GM23338 (cell line): ENCODE measurements around the gene TLX3. TPM values are rescaled to one million over a fixed set of nuclear protein-coding genes. Genes with fewer than 3 reads are reported as not detected.

Experiments used
- ATAC-seq: fragments of 200-7000 bp; cut with Tn5 transposase; 3 replicates; pipeline ENCODE4 v1.9.1; 2020
- DNase-seq: peaks from one replicate; pipeline ENCODE4 v3.0.0-alpha.2; 2015; ENCODE audit warnings: low spot score
- H2AFZ ChIP-seq: fragments of 200-600 bp; sonication (generic); 2 replicates; pipeline ENCODE4 v1.8.0; 2016; ENCODE audit warnings: antibody characterized with exemption, mild to moderate bottlenecking, moderate library complexity
- H3F3A ChIP-seq: fragments of 200-600 bp; sonication (generic); replicated peaks from 2 replicates; pipeline ENCODE4 v1.8.0; 2017; ENCODE audit warnings: antibody characterized with exemption, mixed run types, low read depth
- H3K27ac ChIP-seq: fragments of 200-600 bp; sonication (generic); 2 replicates; pipeline ENCODE4 v1.6.1; 2016; ENCODE audit warnings: low read depth
- H3K27me3 ChIP-seq: fragments of 200-600 bp; sonication (generic); 2 replicates; pipeline ENCODE4 v1.8.0; 2016; ENCODE audit warnings: mild to moderate bottlenecking, mixed run types, moderate library complexity; ENCODE audit not compliant: insufficient read depth
- H3K36me3 ChIP-seq: fragments of 200-600 bp; sonication (generic); 2 replicates; pipeline ENCODE4 v1.8.0; 2016; ENCODE audit warnings: mild to moderate bottlenecking; ENCODE audit not compliant: insufficient read depth
- H3K4me1 ChIP-seq: fragments of 200-600 bp; sonication (generic); 2 replicates; pipeline ENCODE4 v1.8.0; 2016; ENCODE audit warnings: mild to moderate bottlenecking, moderate library complexity; ENCODE audit not compliant: insufficient read depth
- H3K4me2 ChIP-seq: fragments of 200-600 bp; sonication (generic); 2 replicates; pipeline ENCODE4 v1.7.1; 2017; ENCODE audit warnings: mixed run types
- H3K4me3 ChIP-seq: fragments of 200-600 bp; sonication (generic); 2 replicates; pipeline ENCODE4 v1.6.1; 2016; ENCODE audit warnings: mixed run types
- H3K79me2 ChIP-seq: fragments of 200-600 bp; sonication (generic); replicated peaks from 2 replicates; pipeline ENCODE4 v1.8.0; 2017; ENCODE audit warnings: mild to moderate bottlenecking; ENCODE audit not compliant: insufficient read depth
- H3K9me2 ChIP-seq: fragments of 200-600 bp; sonication (generic); 2 replicates; pipeline ENCODE4 v1.8.0; 2017; ENCODE audit not compliant: insufficient read depth
- H4K20me1 ChIP-seq: fragments of 200-600 bp; sonication (generic); replicated peaks from 2 replicates; pipeline ENCODE4 v1.8.0; 2017; ENCODE audit warnings: mild to moderate bottlenecking; ENCODE audit not compliant: insufficient read depth
- H3K27ac Mint-ChIP-seq: 2 replicates; pipeline ENCODE4 v1.8.0; 2020; ENCODE audit warnings: inconsistent platforms, mild to moderate bottlenecking, moderate library complexity, mixed read lengths
- H3K27me3 Mint-ChIP-seq: 3 replicates; pipeline ENCODE4 v1.8.0; 2022; ENCODE audit warnings: low read depth, mild to moderate bottlenecking, moderate library complexity, mixed read lengths, inconsistent platforms; ENCODE audit not compliant: insufficient read depth, poor library complexity
- H3K36me3 Mint-ChIP-seq: 3 replicates; pipeline ENCODE4 v1.8.0; 2021; ENCODE audit warnings: low read depth, mild to moderate bottlenecking, inconsistent platforms, moderate library complexity, mixed read lengths
- H3K4me1 Mint-ChIP-seq: 3 replicates; pipeline ENCODE4 v1.8.0; 2020; ENCODE audit warnings: mild to moderate bottlenecking, inconsistent platforms, mixed read lengths
- H3K4me3 Mint-ChIP-seq: 3 replicates; pipeline ENCODE4 v1.8.0; 2021; ENCODE audit warnings: moderate library complexity, mild to moderate bottlenecking, inconsistent platforms, mixed read lengths
- H3K9me3 Mint-ChIP-seq: 3 replicates; pipeline ENCODE4 v1.8.0; 2020; ENCODE audit warnings: moderate library complexity, mild to moderate bottlenecking, inconsistent platforms, mixed read lengths
- CREB1 ChIP-seq: fragments of 250-450 bp; sonication (Bioruptor Pico); IDR thresholded peaks from 2 replicates; pipeline ENCODE4 v1.5.0; 2020; ENCODE audit warnings: low read depth, mild to moderate bottlenecking, moderate library complexity
- JUNB ChIP-seq: IDR thresholded peaks from one replicate; pipeline ENCODE4 v1.6.1; 2016; ENCODE audit warnings: antibody characterized with exemption; ENCODE audit not compliant: unreplicated experiment
- NANOG ChIP-seq: IDR thresholded peaks from 2 replicates; pipeline ENCODE4 v1.6.1; 2016; ENCODE audit warnings: antibody characterized with exemption, borderline replicate concordance
- POLR2AphosphoS5 ChIP-seq: IDR thresholded peaks from 2 replicates; pipeline ENCODE4 v1.6.1; 2016; ENCODE audit warnings: antibody characterized with exemption, low read depth
- REST ChIP-seq: IDR thresholded peaks from one replicate; pipeline ENCODE4 v1.6.1; 2018; ENCODE audit warnings: antibody characterized with exemption; ENCODE audit not compliant: unreplicated experiment
- ZNF331 ChIP-seq: fragments of 250-450 bp; sonication (Bioruptor Pico); IDR thresholded peaks from 2 replicates; pipeline ENCODE4 v1.5.0; 2020; ENCODE audit warnings: low read depth, mild to moderate bottlenecking, moderate library complexity
- ZNF462 ChIP-seq: fragments of 250-450 bp; sonication (Bioruptor Pico); IDR thresholded peaks from 2 replicates; pipeline ENCODE4 v1.5.0; 2020; ENCODE audit warnings: mild to moderate bottlenecking, moderate library complexity
- polyA plus RNA-seq: library from polyadenylated mRNA; unstranded; fragments of >200 nt; fragmentation: Nextera tagmentation; extraction: Ambion mirVana; gene quantifications from 2 replicates; pipeline ENCODE4 v1.2.1, GENCODE V29; 2016
- total RNA-seq: library from RNA; depleted of rRNA; stranded (reverse); fragments of >200 nt; shearing (Covaris generic); gene quantifications from 2 replicates; pipeline ENCODE4 v1.2.3, GENCODE V29; 2014

Gene TLX3
- total and polyA plus RNA-seq, 2 experiments from 2014 or later: 0.83 TPM; not detected in 1

DNA sequence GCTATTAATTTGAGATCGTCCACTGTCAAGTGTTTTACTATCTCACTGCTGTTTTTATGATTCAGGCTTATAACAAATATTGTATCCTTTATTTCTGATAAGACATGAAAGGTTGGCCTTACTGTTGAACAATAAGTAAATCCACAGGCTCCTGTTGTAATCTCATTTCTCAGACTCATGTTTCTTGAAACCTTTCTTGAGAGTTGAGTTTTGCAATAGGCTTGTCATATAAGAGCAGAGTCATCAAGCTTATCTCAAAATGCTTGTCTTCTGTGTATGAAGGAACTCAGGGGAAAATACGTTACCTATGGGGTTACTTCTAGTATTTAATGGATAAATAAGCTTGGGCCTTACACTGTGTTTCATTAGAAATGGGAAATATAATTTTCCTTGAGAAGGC is 9.2 kb upstream of the TLX3 start:
- TF ChIP-seq CREB1 (CRISPR knock-in tag): no peak
- TF ChIP-seq ZNF462 (CRISPR knock-in tag): no peak
- no peak for TF ChIP-seq JUNB
- no peak for TF ChIP-seq REST
- no peak for TF ChIP-seq ZNF331
- TF ChIP-seq POLR2AphosphoS5: no peak
- TF ChIP-seq NANOG: no peak
- peaks cover 3% of the 10 kb centered on the region; the same call in 1 of the 2 replicates for H4K20me1 ChIP-seq
- Mint-ChIP-seq H3K36me3 (no peaks in the 10 kb centered on the region), H3K27me3 (peaks cover 33% of the 10 kb centered on the region), H3K4me3 (no peak overlapping the region), H3K4me1 (no peaks in the 10 kb centered on the region; the same call in 2 of the 3 replicates), H3K27ac (no peak overlapping the region), H3K9me3 (no peaks in the 10 kb centered on the region)
- no peak overlapping the region for H2AFZ ChIP-seq
- no peak overlapping the region for H3K4me2 ChIP-seq
- peaks cover 38% of the 10 kb centered on the region for H3K27me3 ChIP-seq
- no peak for DNase-seq
- no peaks in the 10 kb centered on the region for H3F3A ChIP-seq
- no peak overlapping the region for H3K27ac ChIP-seq
- no peaks in the 10 kb centered on the region for H3K36me3 ChIP-seq
- no peaks in the 10 kb centered on the region for H3K9me2 ChIP-seq
- H3K79me2 ChIP-seq: no peaks in the 10 kb centered on the region
- ATAC-seq: no peak
- no peak overlapping the region for H3K4me3 ChIP-seq
- H3K4me1 ChIP-seq: peaks cover 5% of the 10 kb centered on the region; the same call in 1 of the 2 replicates
